Ishikawa (cell line): ENCODE results near the gene ELAVL1.

ENCODE experiments used
- CEBPB ChIP-seq: IDR thresholded peaks from 2 replicates; pipeline ENCODE4 v1.6.1; 2012
- CREB1 ChIP-seq: IDR thresholded peaks from 2 replicates; pipeline ENCODE4 v1.6.1; 2012; ENCODE audit warnings: low read depth
- EGR1 ChIP-seq: IDR thresholded peaks from 2 replicates; pipeline ENCODE4 v1.6.1; 2012
- EP300 ChIP-seq: IDR thresholded peaks from 2 replicates; pipeline ENCODE4 v1.6.1; 2012; ENCODE audit warnings: borderline replicate concordance
- FOXM1 ChIP-seq: IDR thresholded peaks from 2 replicates; pipeline ENCODE4 v1.6.1; 2012; ENCODE audit warnings: low read depth, borderline replicate concordance
- NFIC ChIP-seq: IDR thresholded peaks from 2 replicates; pipeline ENCODE4 v1.6.1; 2012
- RAD21 ChIP-seq: IDR thresholded peaks from 2 replicates; pipeline ENCODE4 v1.6.1; 2012; ENCODE audit warnings: low read depth
- TAF1 ChIP-seq: IDR thresholded peaks from 2 replicates; pipeline ENCODE4 v1.6.1; 2012; ENCODE audit warnings: low read depth, mild to moderate bottlenecking
- TCF12 ChIP-seq: IDR thresholded peaks from 2 replicates; pipeline ENCODE4 v1.6.1; 2012; ENCODE audit warnings: low read depth
- TEAD4 ChIP-seq: IDR thresholded peaks from 2 replicates; pipeline ENCODE4 v1.6.1; 2012
- YY1 ChIP-seq: IDR thresholded peaks from 2 replicates; pipeline ENCODE4 v1.6.1; 2012; ENCODE audit warnings: low read depth
- ZBTB7A ChIP-seq: IDR thresholded peaks from 2 replicates; pipeline ENCODE4 v1.6.1; 2012; ENCODE audit warnings: low read depth
- TF ChIP-seq, protein P1 (sequence below): IDR thresholded peaks from 2 replicates; pipeline ENCODE4 v1.6.1; 2012
- TF ChIP-seq, protein P2 (sequence below): IDR thresholded peaks from 2 replicates; pipeline ENCODE4 v1.6.1; 2012
- TF ChIP-seq, protein P3 (sequence below): IDR thresholded peaks from 2 replicates; pipeline ENCODE4 v1.6.1; 2012; ENCODE audit warnings: low read depth, mild to moderate bottlenecking

Gene ELAVL1

DNA sequence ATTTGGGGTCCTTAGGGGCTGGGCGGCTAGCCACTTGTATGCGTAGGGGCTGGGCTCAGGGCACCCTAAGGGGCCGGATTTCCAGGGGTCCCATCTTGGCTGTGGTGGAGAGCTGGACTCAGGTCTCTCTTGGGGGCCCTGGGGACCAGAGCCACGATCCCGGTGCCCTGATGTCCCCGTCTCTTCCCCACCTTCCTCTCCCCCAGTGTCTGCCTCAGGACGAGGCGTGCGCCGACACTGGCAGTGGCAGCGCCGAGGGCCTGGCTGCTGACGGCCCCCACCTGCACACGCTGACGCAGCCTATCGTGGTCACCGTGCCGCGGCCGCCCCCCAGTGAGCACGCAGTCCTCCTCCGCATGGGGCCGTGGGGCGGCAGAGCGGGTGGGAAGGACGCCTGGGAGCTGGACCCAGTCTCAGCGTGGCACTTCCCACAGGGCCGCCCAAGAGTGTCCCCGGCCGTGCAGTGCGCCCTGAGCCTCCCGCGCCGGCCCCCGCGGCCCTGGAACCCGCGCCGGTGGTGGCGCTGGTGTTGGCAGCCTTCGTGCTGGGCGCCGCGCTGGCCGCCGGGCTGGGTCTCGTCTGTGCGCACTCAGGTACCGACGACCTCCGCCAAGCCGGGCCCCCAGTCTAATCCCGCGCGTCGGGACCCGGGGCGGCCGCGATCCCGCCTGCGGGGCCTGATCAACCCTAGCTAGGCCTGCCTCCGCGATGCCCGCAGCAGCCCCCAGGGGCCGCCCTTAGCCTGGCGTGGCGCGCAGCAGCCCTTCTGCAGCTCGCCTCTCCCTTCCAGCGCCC is 88.0 kb downstream of the ELAVL1 start:
- TF ChIP-seq TCF12: no peak
- TF ChIP-seq CREB1: no peak
- TF ChIP-seq EGR1: no peak
- no peak for TF ChIP-seq CEBPB
- TF ChIP-seq FOXM1: no peak
- TF ChIP-seq, protein P1, sequence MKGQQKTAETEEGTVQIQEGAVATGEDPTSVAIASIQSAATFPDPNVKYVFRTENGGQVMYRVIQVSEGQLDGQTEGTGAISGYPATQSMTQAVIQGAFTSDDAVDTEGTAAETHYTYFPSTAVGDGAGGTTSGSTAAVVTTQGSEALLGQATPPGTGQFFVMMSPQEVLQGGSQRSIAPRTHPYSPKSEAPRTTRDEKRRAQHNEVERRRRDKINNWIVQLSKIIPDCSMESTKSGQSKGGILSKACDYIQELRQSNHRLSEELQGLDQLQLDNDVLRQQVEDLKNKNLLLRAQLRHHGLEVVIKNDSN: no peak
- no peak for TF ChIP-seq YY1
- no peak for TF ChIP-seq RAD21
- no peak for TF ChIP-seq ZBTB7A
- TF ChIP-seq NFIC: no peak
- TF ChIP-seq EP300: no peak
- TF ChIP-seq TAF1: no peak

DNA sequence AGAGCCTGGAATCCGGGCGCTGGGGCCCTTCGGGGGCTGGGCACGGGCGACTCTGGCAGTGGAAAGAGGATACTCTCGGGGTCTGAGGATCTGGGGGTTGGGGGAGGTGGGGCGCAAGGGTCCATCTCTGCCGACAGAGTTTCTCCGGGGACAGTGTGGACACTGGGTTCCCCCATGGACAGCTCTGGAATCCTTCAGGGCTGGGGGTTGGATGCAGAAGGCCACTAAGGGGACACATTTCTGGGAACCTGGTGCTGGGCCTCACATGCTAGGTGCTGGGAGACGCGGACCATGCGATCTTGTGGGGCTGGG is 88.5 kb downstream of the ELAVL1 start:
- no peak for TF ChIP-seq TAF1
- TF ChIP-seq TCF12: no peak
- no peak for TF ChIP-seq CEBPB
- TF ChIP-seq CREB1: no peak
- no peak for TF ChIP-seq FOXM1
- TF ChIP-seq RAD21: no peak

DNA sequence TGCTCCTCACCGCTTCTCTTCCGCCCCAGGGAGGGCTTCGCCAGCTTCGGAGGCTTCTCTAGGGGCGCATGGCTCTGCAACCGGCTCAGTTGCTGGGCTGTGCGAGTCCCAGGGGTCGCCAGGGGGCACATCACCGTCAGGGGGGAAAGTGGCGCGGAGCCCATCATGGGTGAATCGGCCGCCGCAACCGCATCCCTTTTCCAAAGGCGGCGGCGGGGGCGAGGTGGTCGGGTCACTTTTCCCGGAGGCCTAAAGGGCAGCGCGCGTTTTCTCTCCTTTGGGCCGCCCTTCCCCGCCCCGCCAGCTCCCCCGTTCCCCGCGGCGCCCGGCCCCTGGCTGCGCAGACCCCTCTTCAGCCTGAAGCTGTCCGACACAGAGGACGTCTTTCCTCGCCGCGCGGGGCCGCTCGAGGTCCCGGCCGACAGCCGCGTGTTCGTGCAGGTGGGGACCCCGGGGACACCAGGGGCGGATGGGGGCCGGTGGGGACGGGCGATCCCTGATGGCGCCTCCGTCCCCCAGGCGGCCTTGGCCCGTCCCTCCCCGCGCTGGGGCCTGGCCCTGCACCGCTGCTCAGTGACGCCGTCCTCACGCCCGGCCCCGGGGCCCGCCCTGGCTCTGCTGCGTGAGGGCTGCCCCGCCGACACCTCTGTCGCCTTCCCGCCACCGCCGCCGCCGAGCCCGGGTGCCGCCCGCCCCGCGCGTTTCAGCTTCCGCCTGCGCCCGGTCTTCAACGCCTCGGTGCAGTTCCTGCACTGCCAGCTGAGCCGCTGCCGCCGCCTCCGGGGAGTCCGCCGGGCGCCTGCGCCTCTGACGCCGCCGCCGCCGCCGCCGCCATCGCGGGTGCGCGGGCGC is 89.1 kb downstream of the ELAVL1 start:
- TF ChIP-seq YY1: no peak
- TF ChIP-seq, protein P1: no peak
- TF ChIP-seq, protein P2, sequence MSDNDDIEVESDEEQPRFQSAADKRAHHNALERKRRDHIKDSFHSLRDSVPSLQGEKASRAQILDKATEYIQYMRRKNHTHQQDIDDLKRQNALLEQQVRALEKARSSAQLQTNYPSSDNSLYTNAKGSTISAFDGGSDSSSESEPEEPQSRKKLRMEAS: peak; percentile 66; the same call in 1 of the 2 replicates
- peak; percentile 65; the same call in 1 of the 2 replicates for TF ChIP-seq ZBTB7A
- TF ChIP-seq EGR1: no peak
- TF ChIP-seq, protein P3, sequence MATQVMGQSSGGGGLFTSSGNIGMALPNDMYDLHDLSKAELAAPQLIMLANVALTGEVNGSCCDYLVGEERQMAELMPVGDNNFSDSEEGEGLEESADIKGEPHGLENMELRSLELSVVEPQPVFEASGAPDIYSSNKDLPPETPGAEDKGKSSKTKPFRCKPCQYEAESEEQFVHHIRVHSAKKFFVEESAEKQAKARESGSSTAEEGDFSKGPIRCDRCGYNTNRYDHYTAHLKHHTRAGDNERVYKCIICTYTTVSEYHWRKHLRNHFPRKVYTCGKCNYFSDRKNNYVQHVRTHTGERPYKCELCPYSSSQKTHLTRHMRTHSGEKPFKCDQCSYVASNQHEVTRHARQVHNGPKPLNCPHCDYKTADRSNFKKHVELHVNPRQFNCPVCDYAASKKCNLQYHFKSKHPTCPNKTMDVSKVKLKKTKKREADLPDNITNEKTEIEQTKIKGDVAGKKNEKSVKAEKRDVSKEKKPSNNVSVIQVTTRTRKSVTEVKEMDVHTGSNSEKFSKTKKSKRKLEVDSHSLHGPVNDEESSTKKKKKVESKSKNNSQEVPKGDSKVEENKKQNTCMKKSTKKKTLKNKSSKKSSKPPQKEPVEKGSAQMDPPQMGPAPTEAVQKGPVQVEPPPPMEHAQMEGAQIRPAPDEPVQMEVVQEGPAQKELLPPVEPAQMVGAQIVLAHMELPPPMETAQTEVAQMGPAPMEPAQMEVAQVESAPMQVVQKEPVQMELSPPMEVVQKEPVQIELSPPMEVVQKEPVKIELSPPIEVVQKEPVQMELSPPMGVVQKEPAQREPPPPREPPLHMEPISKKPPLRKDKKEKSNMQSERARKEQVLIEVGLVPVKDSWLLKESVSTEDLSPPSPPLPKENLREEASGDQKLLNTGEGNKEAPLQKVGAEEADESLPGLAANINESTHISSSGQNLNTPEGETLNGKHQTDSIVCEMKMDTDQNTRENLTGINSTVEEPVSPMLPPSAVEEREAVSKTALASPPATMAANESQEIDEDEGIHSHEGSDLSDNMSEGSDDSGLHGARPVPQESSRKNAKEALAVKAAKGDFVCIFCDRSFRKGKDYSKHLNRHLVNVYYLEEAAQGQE: no peak

DNA sequence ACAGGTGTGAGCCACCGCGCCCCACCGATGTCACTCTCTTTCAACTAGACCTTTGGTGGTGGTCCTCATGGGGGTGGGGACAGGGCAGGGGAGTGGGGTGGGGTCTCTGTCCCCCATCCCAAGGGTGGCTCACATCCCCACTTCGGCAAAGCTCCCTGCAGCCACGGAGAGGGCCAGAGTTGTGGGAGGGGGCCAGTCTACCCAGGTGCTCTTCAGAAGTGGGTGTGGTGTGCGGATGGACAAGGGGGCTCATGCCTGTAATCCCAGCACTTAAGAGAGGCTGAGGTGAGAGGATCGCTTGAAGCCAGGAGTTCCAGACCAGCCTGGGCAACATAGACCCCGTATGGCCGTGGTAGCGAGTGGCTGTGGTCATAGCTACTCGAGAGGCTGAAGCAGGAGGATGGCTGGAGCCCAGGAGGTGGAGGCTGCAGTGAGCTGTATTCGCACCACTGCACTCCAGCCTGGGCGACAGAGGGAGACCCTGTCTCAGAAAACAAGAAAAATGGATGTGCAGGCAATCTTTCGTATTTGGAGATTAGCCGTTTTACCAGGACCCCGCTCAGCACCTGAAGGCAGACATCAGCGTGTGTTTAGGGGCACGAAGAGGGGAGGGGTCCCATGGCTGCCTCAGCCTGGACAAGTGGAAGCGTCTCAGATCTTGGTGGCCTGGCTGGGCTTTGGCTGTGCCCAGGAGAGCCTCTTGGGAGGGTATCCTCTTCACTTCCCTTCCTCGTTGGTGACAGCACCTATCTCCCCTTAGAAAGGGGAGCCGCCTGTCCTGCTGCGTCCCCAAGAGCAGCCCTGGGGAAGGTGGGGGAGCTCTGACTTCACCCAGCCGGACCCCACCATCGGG is 90.0 kb downstream of the ELAVL1 start:
- TF ChIP-seq FOXM1 (no peak), TAF1 (no peak), TEAD4 (no peak), ZBTB7A (peak; percentile 0; the same call in 1 of the 2 replicates)

DNA sequence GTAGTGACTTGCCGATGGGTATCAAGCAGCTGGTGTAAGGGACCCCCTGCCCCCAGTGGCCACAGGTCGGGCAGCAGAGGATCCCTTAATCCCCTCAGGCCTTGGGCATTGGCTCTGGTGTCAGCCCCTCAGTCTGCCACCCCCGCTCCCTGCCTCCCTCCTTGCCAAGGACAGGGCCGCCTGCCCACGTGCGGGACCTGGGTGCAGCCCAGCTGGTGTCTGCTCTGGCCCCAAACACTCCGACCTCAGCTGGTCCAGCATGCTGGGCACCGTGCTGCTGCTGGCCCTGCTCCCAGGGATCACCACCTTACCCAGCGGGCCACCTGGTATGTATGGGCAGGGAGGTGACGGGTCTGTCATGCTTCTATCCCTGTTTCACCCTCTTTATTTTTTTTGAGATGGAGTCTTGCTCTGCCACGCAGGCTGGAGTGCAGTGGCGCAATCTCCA is 90.8 kb downstream of the ELAVL1 start, which contains the start of gene TGFBR3L:
TSS of gene TGFBR3L (plus strand) at position 233 of the 448 bp plus-strand sequence.
- TF ChIP-seq, protein P1: no peak
- TF ChIP-seq FOXM1 (no peak), NFIC (no peak), EGR1 (no peak), EP300 (no peak), RAD21 (no peak), CEBPB (no peak), ZBTB7A (no peak)
- TF ChIP-seq, protein P2: no peak

DNA sequence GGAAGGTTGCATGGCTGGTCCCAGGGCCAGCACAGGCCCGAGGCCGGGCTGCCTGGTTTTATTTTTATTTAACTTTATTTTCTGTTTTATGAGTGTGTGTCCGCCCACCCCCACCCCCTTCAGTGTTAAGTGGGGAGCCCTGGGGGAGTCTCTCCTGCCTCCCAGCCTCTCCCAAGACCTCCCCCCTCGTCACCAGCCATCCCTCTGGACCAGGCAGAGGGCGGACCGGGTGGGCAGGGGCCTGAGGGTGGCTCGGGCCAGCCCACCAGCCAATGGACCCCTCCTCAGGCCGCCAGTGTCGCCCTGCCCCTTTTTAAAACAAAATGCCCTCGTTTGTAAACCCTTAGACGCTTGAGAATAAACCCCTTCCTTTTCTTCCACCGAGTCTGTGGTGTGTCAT is 91.3 kb downstream of the ELAVL1 start:
- TF ChIP-seq, protein P3: no peak
- TF ChIP-seq ZBTB7A (no peak), TAF1 (no peak), CEBPB (no peak)
- TF ChIP-seq, protein P2: no peak
